ENCODE measurements around the gene RTL3.

RTL3 gene

DNA sequence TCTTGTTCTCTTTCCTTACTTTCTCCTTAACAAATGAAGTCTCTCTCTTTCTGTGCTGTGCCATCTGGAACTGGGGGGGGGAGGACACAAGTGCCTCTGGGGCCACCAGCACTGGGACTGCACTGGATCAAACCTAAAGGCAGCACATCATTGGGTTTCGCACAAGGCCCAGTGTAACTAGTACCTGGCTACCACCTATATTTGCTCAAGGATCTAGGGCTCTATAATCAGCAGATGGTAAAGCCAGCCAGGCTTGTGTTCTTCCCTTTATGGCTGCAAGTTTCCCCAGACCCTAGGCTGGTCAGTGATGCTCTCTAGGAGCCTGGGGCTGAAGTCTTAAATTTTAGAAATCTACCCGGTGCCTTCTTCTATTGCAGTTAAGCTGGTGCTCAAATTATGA lies 40.1 kb downstream of the RTL3 start:
- DNase-seq: no peak

GRCh38 chrX:78614264-78614663 lies 44.9 kb downstream of the RTL3 start:
- no peak for DNase-seq

Data from stimulated activated CD4-positive, alpha-beta T cell treated with anti-CD3 and anti-CD28 coated beads, Interleukin-1b, Interleukin-23, amount 100 ng/mL, for 48 hours (primary cell).